A549 (cell line): Measurements from ENCODE around the gene OVOL1. TPM values are rescaled to one million over a fixed set of nuclear protein-coding genes. Genes with fewer than 3 reads are reported as not detected.
A peak's percentile ranks its signal among the peaks of the same experiment; 100 is the strongest.

ENCODE experiments used
- ATAC-seq, 2 experiments: fragments of 200-7000 bp in 1 of 2; fragments of >200 bp in 1 of 2; cut with Nextera tagmentation in 1 of 2; cut with Tn5 transposase in 1 of 2; 3 replicates each; pipeline versions ENCODE4 v1.8.0 to v1.9.1; 2018 to 2020; ENCODE audit warnings: mild to moderate bottlenecking in 1 of 2, moderate library complexity in 1 of 2
- CTCF ChIA-PET: fragments of 300-600 bp; sonication (Branson Sonifier 250); formaldehyde crosslinking; extraction: SDS; loops from one replicate; lab custom pipeline; 2021; ENCODE audit warnings: antibody characterized with exemption, inconsistent platforms; lab: Yijun Ruan, JAX
- POLR2A ChIA-PET: fragments of 350-600 bp; formaldehyde crosslinking; extraction: SDS; loops from one replicate; lab custom pipeline; 2021; ENCODE audit warnings: antibody characterized with exemption, inconsistent platforms; lab: Yijun Ruan, JAX
- DNase-seq, 2 experiments: peaks; one replicate each; pipeline versions ENCODE4 v3.0.0 to v3.0.0-alpha.2; 2011 to 2016; ENCODE audit warnings: low read depth in 1 of 2, low spot score in 1 of 2
- FAIRE-seq: peaks from 2 replicates; lab custom pipeline; 2011; peaks lifted over from hg19 to GRCh38; lab: Jason Lieb, UNC
- H3K27ac ChIP-seq, 2 experiments: fragments of >200 bp; sonication (Bioruptor Twin); formaldehyde crosslinking; 3 replicates each; pipeline ENCODE4 v1.5.1; 2016 to 2017
- H3K4me1 ChIP-seq: fragments of >200 bp; sonication (Bioruptor Twin); formaldehyde crosslinking; 3 replicates; pipeline ENCODE4 v1.6.1; 2016
- H3K4me2 ChIP-seq: fragments of >200 bp; sonication (Bioruptor Twin); formaldehyde crosslinking; 3 replicates; pipeline ENCODE4 v1.6.1; 2016
- H3K4me3 ChIP-seq: fragments of >200 bp; sonication (Bioruptor Twin); formaldehyde crosslinking; 3 replicates; pipeline ENCODE4 v1.5.1; 2016
- H3K9me3 ChIP-seq: fragments of >200 bp; sonication (Bioruptor Twin); formaldehyde crosslinking; 3 replicates; pipeline ENCODE4 v1.6.1; 2016
- CHD2 ChIP-seq: fragments of 150-350 bp; IDR thresholded peaks from 2 replicates; pipeline ENCODE4 v1.6.1; 2014; ENCODE audit warnings: low read length; ENCODE audit not compliant: partially characterized antibody
- EHF ChIP-seq: fragments of 250-450 bp; sonication (Bioruptor Pico); IDR thresholded peaks from 2 replicates; pipeline ENCODE4 v1.5.0; 2020; ENCODE audit warnings: mild to moderate bottlenecking
- ELK1 ChIP-seq: fragments of 150-350 bp; IDR thresholded peaks from 2 replicates; pipeline ENCODE4 v1.6.1; 2014; ENCODE audit warnings: low read depth, mild to moderate bottlenecking, low read length
- GATA3 ChIP-seq: IDR thresholded peaks from 2 replicates; pipeline ENCODE4 v1.6.1; 2012; ENCODE audit warnings: borderline replicate concordance
- MAZ ChIP-seq: fragments of 150-350 bp; IDR thresholded peaks from 2 replicates; pipeline ENCODE4 v1.6.1; 2014; ENCODE audit warnings: antibody characterized with exemption, low read depth, low read length, borderline replicate concordance
- NPAS2 ChIP-seq: fragments of 250-450 bp; sonication (Bioruptor Pico); IDR thresholded peaks from 2 replicates; pipeline ENCODE4 v1.8.0; 2022; ENCODE audit warnings: mild to moderate bottlenecking, moderate library complexity, borderline replicate concordance
- POLR2AphosphoS2 ChIP-seq: conservative IDR thresholded peaks from 2 replicates; pipeline ENCODE4 v1.6.1; 2012; ENCODE audit warnings: low read length, improper control_type of control experiment, inconsistent platforms
- REST ChIP-seq: fragments of 200-600 bp; sonication (generic); IDR thresholded peaks from 2 replicates; pipeline ENCODE4 v1.6.1; 2016; ENCODE audit warnings: antibody characterized with exemption, mild to moderate bottlenecking, moderate library complexity
- RFX5 ChIP-seq: fragments of 450-650 bp; IDR thresholded peaks from 2 replicates; pipeline ENCODE4 v1.7.1; 2014; ENCODE audit warnings: antibody characterized with exemption, mild to moderate bottlenecking, moderate library complexity
- RNF2 ChIP-seq: fragments of 200-600 bp; sonication (generic); IDR thresholded peaks from 2 replicates; pipeline ENCODE4 v1.6.1; 2016; ENCODE audit warnings: low read depth, mild to moderate bottlenecking, antibody characterized with exemption, moderate library complexity, borderline replicate concordance
- ZC3H11A ChIP-seq: fragments of 450-650 bp; IDR thresholded peaks from 2 replicates; pipeline ENCODE4 v1.6.1; 2014; ENCODE audit warnings: antibody characterized with exemption, mild to moderate bottlenecking
- WGBS: methylation state at CpG from one replicate; pipeline ENCODE4 v1.1.6; 2017; ENCODE audit errors: missing lambda C conversion rate; 5-methylcytosine and 5-hydroxymethylcytosine counted together
- polyA plus RNA-seq, 4 experiments: library from polyadenylated mRNA; depleted of rRNA in 3 of 4; stranded (reverse); fragments of >200 nt; fragmentation: RNase III in 1 of 4; extraction: RNeasy Plus Mini Kit Qiagen cat#74134 plus additional on column Dnase treatment in 1 of 4; gene quantifications; 2 replicates in 3 of 4; 3 replicates in 1 of 4; pipeline ENCODE4 v1.2.3, GENCODE V29; 2011 to 2017
- TF ChIP-seq, protein P1 (sequence below): IDR thresholded peaks from 2 replicates; pipeline ENCODE4 v1.6.1; 2012
- TF ChIP-seq, protein P2 (sequence below): fragments of >200 bp; sonication (Bioruptor Twin); formaldehyde crosslinking; IDR thresholded peaks from 2 replicates; pipeline ENCODE4 v1.6.1; 2016

OVOL1 gene
- polyA plus RNA-seq, 2 of the 4 experiments (the other 2 are of a cell fraction): not detected

- TF ChIP-seq, protein P1, sequence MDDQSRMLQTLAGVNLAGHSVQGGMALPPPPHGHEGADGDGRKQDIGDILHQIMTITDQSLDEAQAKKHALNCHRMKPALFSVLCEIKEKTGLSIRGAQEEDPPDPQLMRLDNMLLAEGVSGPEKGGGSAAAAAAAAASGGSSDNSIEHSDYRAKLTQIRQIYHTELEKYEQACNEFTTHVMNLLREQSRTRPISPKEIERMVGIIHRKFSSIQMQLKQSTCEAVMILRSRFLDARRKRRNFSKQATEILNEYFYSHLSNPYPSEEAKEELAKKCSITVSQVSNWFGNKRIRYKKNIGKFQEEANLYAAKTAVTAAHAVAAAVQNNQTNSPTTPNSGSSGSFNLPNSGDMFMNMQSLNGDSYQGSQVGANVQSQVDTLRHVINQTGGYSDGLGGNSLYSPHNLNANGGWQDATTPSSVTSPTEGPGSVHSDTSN: no peak
- no peak for TF ChIP-seq REST
Observed at GRCh38 chr11:65816696-65817095, 29.8 kb downstream of the OVOL1 start (continued).

- 56% methylated on average over 5 of the region's 5 CpGs for WGBS
- H3K4me1 ChIP-seq: peaks cover 6% of the 10 kb centered on the region; the same call in 1 of the 3 replicates
- POLR2A ChIA-PET: interaction anchor here (1.0 to 1.8 kb wide), 6 partner anchors 35 to 106 kb away, joined by 3 to 18 read pairs (median 4); partner anchors contain the start of genes CFL1, KAT5 and RNASEH2C
- no peak for ATAC-seq
- H3K4me2 ChIP-seq: peak overlapping the region; percentile 79
- CTCF ChIA-PET: interaction anchor here (0.5 to 14.1 kb wide), 25 partner anchors 9 to 184 kb away, joined by 3 to 222 read pairs (median 8); partner anchors contain the start of genes AP5B1, FIBP, KAT5 and OVOL1
- DNase-seq: no peak
- H3K27ac ChIP-seq: peak overlapping the region; percentile 82 to 89
- TF ChIP-seq GATA3 (no peak), ZC3H11A (no peak), RNF2 (no peak), POLR2AphosphoS2 (no peak), CHD2 (no peak), MAZ (no peak), ELK1 (no peak), EHF (no peak), REST (no peak), RFX5 (no peak), NPAS2 (CRISPR knock-in tag) (no peak)
- TF ChIP-seq, protein P2, sequence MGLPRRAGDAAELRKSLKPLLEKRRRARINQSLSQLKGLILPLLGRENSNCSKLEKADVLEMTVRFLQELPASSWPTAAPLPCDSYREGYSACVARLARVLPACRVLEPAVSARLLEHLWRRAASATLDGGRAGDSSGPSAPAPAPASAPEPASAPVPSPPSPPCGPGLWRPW: no peak
- TF ChIP-seq, all 56 proteins: peak for 0
- no peak for FAIRE-seq
- Histone ChIP-seq H3K4me3 (peak overlapping the region; percentile 57), H3K9me3 (no peaks in the 10 kb centered on the region)
Observed at GRCh38 chr11:65817312-65817834, 30.5 kb downstream of the OVOL1 start.
